Measurements from ENCODE around the gene LIN28B.

GRCh38 chr6:104929353-104929752, 27.6 kb upstream of the LIN28B start:
- TF ChIP-seq CTCF (IDR thresholded peaks at IDR 0.05 in 2 of 3, conservative IDR thresholded peaks at IDR 0.05 in 1 of 3; ENCODE audit: borderline replicate concordance in 1 of 3, insufficient read depth in 1 of 3, low read depth in 2 of 3, low read length in 2 of 3) (no peak), MAX (IDR thresholded peaks at IDR 0.05) (no peak), ZNF274 (IDR thresholded peaks at IDR 0.05; ENCODE audit: low read depth, low read length) (no peak), YY1 (IDR thresholded peaks at IDR 0.05; ENCODE audit: extremely low read depth, insufficient replicate concordance, low read depth, low read length) (no peak), CEBPB (IDR thresholded peaks at IDR 0.05; ENCODE audit: low read depth) (no peak), POLR2A (IDR thresholded peaks at IDR 0.05; ENCODE audit: borderline replicate concordance, extremely low read depth, insufficient read depth, insufficient read length) (no peak), REST (IDR thresholded peaks at IDR 0.05; ENCODE audit: low read depth) (no peak), TCF7L2 (IDR thresholded peaks at IDR 0.05; ENCODE audit: borderline replicate concordance, extremely low read depth, insufficient read depth, insufficient read length) (no peak), EZH2 (IDR thresholded peaks at IDR 0.05) (no peak), ZBTB33 (IDR thresholded peaks at IDR 0.05; ENCODE audit: extremely low read depth, insufficient replicate concordance, low read length) (no peak)

Measured in HCT116 (cell line).